Left lung (tissue), 10 donors: ENCODE measurements around the gene MOCS1. TPM values are rescaled to one million over a fixed set of nuclear protein-coding genes. Genes with fewer than 3 reads are reported as not detected.

Source experiments
- ATAC-seq: fragments of 200-7000 bp; cut with Tn5 transposase; one replicate; pipeline ENCODE4 v1.9.1; 2020; ENCODE audit warnings: moderate library complexity
- DNase-seq, 4 donors: peaks; one replicate each; pipeline ENCODE4 v3.0.0-alpha.2; 2013 to 2020
- H3K27ac ChIP-seq, 2 donors: fragments of 200-600 bp; sonication (generic) in 1 of 2; one replicate each; pipeline versions ENCODE4 v1.5.0 to v1.8.0; 2020 to 2021
- H3K27me3 ChIP-seq, 2 donors: fragments of 200-600 bp; sonication (generic) in 1 of 2; one replicate each; pipeline versions ENCODE4 v1.5.0 to v1.8.0; 2020 to 2021
- H3K36me3 ChIP-seq, 2 donors: fragments of 200-600 bp; sonication (generic) in 1 of 2; one replicate each; pipeline versions ENCODE4 v1.5.0 to v1.8.0; 2020 to 2021
- H3K4me1 ChIP-seq, 2 donors: fragments of 200-600 bp; one replicate each; pipeline ENCODE4 v1.8.0; 2021
- H3K4me3 ChIP-seq, 2 donors: fragments of 200-600 bp; sonication (generic) in 1 of 2; one replicate each; pipeline versions ENCODE4 v1.5.0 to v1.8.0; 2020 to 2021; ENCODE audit warnings: mild to moderate bottlenecking in 1 of 2
- H3K9me3 ChIP-seq, 2 donors: fragments of 200-600 bp; sonication (generic) in 1 of 2; one replicate each; pipeline versions ENCODE4 v1.5.0 to v1.8.0; 2020 to 2021
- intact Hi-C, 2 donors: fragments of 100-400 bp; cut with DNase I; formaldehyde crosslinking; loops; one replicate each; pipeline versions ENCODE4 v1.11.2 to v1.14.2; 2022
- polyA plus RNA-seq, 6 donors: library from polyadenylated mRNA; unstranded; fragments of 120-200 nt; gene quantifications; one replicate each; pipeline ENCODE4 v1.2.1, GENCODE V29; 2013; ENCODE audit not compliant: insufficient read length in 6 of 6
- total RNA-seq, 2 donors: library from RNA; stranded (reverse); fragmentation: NEBNext Ultra II Directional; extraction: Animal tissue kit (Norgen Biotek cat#: 25700); gene quantifications; one replicate each; pipeline ENCODE4 v1.2.1, GENCODE V29; 2021
- TF ChIP-seq, protein P1 (sequence below), 2 donors: fragments of 200-600 bp; sonication (generic) in 1 of 2; IDR thresholded peaks; one replicate each; pipeline versions ENCODE4 v1.5.0 to v1.8.0; 2021; ENCODE audit warnings: antibody characterized with exemption in 2 of 2
- donor health status: DM: no; HTN: yes; CAD: no.
- donor health status: DM: no; HTN: no; CAD: no.

Gene MOCS1
- total and polyA plus RNA-seq, 8 donors: 18.0 to 29.0 (median 23.2) TPM

DNA sequence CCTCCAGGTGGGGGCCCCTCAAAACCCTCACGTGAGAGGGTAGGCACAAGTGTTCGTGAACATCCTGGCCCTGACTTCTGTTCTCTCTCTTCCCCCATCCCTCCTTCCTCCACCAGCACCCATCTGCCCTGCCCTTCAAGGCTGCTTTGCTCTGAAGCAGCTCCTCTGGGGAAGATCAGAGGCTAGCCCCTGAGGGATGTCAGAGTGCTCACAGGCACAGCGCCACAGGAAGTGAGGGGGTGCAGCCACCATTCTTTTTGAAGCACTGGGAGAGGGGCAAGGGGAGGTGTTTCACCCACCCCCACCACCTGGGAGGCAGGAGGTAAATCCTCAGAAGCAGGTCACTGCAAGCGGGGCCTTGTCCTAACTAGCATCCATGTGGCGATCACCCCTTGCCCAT lies 11.4 kb downstream of the MOCS1 start:
- Histone ChIP-seq H3K36me3 (peaks cover 0 to 39% of the 10 kb centered on the region in 2 donors), H3K27me3 (no peaks in the 10 kb centered on the region), H3K27ac (no peak overlapping the region), H3K4me3 (no peak overlapping the region), H3K9me3 (no peaks in the 10 kb centered on the region), H3K4me1 (no peaks in the 10 kb centered on the region)
- no peak for DNase-seq
- intact Hi-C loops: no loop called here
- ATAC-seq: no peak
- TF ChIP-seq, protein P1, sequence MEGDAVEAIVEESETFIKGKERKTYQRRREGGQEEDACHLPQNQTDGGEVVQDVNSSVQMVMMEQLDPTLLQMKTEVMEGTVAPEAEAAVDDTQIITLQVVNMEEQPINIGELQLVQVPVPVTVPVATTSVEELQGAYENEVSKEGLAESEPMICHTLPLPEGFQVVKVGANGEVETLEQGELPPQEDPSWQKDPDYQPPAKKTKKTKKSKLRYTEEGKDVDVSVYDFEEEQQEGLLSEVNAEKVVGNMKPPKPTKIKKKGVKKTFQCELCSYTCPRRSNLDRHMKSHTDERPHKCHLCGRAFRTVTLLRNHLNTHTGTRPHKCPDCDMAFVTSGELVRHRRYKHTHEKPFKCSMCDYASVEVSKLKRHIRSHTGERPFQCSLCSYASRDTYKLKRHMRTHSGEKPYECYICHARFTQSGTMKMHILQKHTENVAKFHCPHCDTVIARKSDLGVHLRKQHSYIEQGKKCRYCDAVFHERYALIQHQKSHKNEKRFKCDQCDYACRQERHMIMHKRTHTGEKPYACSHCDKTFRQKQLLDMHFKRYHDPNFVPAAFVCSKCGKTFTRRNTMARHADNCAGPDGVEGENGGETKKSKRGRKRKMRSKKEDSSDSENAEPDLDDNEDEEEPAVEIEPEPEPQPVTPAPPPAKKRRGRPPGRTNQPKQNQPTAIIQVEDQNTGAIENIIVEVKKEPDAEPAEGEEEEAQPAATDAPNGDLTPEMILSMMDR (IDR thresholded peaks at IDR 0.05): no peak

DNA sequence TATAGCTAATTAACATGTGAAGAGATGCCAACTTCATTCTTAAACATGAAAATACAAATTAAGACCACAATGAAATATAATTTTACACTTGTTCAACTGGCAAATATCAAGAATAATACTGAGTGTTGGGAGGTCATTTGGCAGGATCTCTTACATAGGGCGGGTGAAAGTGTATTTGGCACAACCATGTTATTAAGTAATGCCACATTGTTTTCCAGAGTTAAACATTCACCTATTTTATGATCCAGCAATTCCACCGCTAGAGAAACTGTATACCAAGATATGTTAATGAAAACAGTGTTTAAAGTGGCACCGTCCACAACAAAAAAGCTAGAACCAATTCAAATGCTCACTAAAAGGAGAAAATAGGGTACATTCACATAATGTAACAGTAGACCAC lies 14.1 kb downstream of the MOCS1 start:
- no peak for ATAC-seq
- H3K36me3 ChIP-seq: peaks cover 0 to 45% of the 10 kb centered on the region in 2 donors
- no peak overlapping the region for H3K27ac ChIP-seq
- TF ChIP-seq, protein P1 (IDR thresholded peaks at IDR 0.05): no peak
- no peaks in the 10 kb centered on the region for H3K4me1 ChIP-seq
- no peak for DNase-seq
- H3K27me3 ChIP-seq: no peaks in the 10 kb centered on the region
- H3K4me3 ChIP-seq: no peak overlapping the region
- no peaks in the 10 kb centered on the region for H3K9me3 ChIP-seq
- intact Hi-C loops: no loop called here

DNA sequence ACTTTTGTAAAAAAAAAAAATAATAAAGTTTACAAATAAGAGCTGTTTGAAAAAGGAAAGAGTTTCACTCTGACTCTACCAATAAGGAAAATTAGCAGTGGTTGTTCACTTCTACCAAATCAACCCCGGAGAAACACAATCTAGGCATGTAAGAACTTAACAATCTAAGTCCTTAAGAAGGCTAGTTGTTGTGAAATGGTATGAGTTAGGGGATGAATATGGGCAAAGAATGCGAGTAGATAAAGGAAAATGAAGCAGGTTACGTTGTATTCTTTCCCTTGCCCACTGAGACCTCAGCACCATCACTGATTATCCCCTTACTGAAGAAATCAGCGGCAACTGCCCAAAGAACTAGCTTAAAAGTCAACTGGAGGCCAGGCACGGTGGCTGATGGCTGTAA lies 15.4 kb downstream of the MOCS1 start:
- no peaks in the 10 kb centered on the region for H3K9me3 ChIP-seq
- intact Hi-C loops: no loop called here
- TF ChIP-seq, protein P1 (IDR thresholded peaks at IDR 0.05): no peak

DNA sequence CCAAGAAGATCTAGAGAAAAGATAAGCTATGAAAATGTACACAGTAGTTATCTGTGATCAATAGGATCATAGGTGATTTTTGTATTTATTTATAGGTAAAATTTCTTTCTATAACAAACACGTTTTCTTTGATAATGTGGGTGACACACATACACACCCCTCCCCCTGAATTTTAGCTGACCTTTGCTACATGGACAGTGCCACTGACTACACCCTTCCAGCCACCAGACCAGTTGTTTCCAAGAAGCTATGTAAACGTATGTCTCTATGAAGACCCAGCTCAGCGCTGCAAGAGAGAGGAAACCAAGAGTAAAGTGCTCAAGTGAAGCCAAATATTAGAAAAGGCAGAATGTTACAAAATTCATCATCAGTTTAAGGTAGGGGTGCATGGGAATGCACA lies 16.3 kb downstream of the MOCS1 start:
- H3K27me3 ChIP-seq: no peaks in the 10 kb centered on the region
- intact Hi-C loops: no loop called here
- H3K27ac ChIP-seq: no peak overlapping the region
- H3K4me3 ChIP-seq: no peak overlapping the region
- no peak for DNase-seq
- H3K9me3 ChIP-seq: no peaks in the 10 kb centered on the region
- ATAC-seq: no peak
- H3K36me3 ChIP-seq: peaks cover 0 to 42% of the 10 kb centered on the region in 2 donors
- H3K4me1 ChIP-seq: no peaks in the 10 kb centered on the region
- TF ChIP-seq, protein P1 (IDR thresholded peaks at IDR 0.05): no peak

More for the DNA sequence above, 15.4 kb downstream of the MOCS1 start:
- Histone ChIP-seq H3K36me3 (peaks cover 0 to 44% of the 10 kb centered on the region in 2 donors), H3K27ac (no peak overlapping the region), H3K27me3 (no peaks in the 10 kb centered on the region), H3K4me1 (no peaks in the 10 kb centered on the region), H3K4me3 (no peak overlapping the region)
- DNase-seq (no peak), ATAC-seq (no peak)

DNA sequence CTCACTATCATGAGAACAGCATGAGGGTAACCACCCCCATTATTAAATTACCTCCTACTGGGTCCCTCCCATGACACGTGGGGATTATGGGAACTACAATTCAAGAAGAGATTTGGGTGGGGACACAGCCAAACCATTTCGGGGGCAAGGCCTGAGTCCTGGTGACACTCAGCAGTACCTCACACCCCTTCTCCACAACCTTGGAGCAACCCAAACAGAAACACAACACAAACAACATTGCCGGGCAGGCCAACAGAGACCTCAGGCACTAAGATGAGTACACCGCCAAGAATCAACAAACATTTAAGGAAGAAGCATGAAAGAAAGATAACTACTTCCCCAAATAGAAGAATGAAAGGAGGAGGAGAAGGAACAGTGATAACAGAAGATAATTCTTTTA lies 16.9 kb downstream of the MOCS1 start:
- Histone ChIP-seq H3K9me3 (no peaks in the 10 kb centered on the region), H3K27me3 (no peaks in the 10 kb centered on the region), H3K27ac (no peak overlapping the region), H3K36me3 (peaks cover 0 to 41% of the 10 kb centered on the region in 2 donors), H3K4me1 (no peaks in the 10 kb centered on the region), H3K4me3 (no peak overlapping the region)
- DNase-seq: no peak
- no peak for ATAC-seq
- TF ChIP-seq, protein P1 (IDR thresholded peaks at IDR 0.05): no peak
- intact Hi-C loops: no loop called here
